A549 (cell line): ENCODE measurements around the gene NBPF15. TPM values are rescaled to one million over a fixed set of nuclear protein-coding genes. Genes with fewer than 3 reads are reported as not detected.
"Not testable (repeated sequence)": the region's sequence is repeated elsewhere in the genome, so short reads cannot be mapped to it uniquely, and the experiment has no call there.

ENCODE experiments used
- ATAC-seq, 2 experiments: fragments of 200-7000 bp in 1 of 2; fragments of >200 bp in 1 of 2; cut with Nextera tagmentation in 1 of 2; cut with Tn5 transposase in 1 of 2; 3 replicates each; pipeline versions ENCODE4 v1.8.0 to v1.9.1; 2018 to 2020; ENCODE audit warnings: mild to moderate bottlenecking in 1 of 2, moderate library complexity in 1 of 2
- CTCF ChIA-PET: fragments of 300-600 bp; sonication (Branson Sonifier 250); formaldehyde crosslinking; extraction: SDS; loops from one replicate; lab custom pipeline; 2021; ENCODE audit warnings: antibody characterized with exemption, inconsistent platforms; lab: Yijun Ruan, JAX
- POLR2A ChIA-PET: fragments of 350-600 bp; formaldehyde crosslinking; extraction: SDS; loops from one replicate; lab custom pipeline; 2021; ENCODE audit warnings: antibody characterized with exemption, inconsistent platforms; lab: Yijun Ruan, JAX
- DNase-seq, 2 experiments: peaks; one replicate each; pipeline versions ENCODE4 v3.0.0 to v3.0.0-alpha.2; 2011 to 2016; ENCODE audit warnings: low read depth in 1 of 2, low spot score in 1 of 2
- FAIRE-seq: peaks from 2 replicates; lab custom pipeline; 2011; peaks lifted over from hg19 to GRCh38; lab: Jason Lieb, UNC
- H3K27ac ChIP-seq, 2 experiments: fragments of >200 bp; sonication (Bioruptor Twin); formaldehyde crosslinking; 3 replicates each; pipeline ENCODE4 v1.5.1; 2016 to 2017
- H3K4me1 ChIP-seq: fragments of >200 bp; sonication (Bioruptor Twin); formaldehyde crosslinking; 3 replicates; pipeline ENCODE4 v1.6.1; 2016
- H3K4me2 ChIP-seq: fragments of >200 bp; sonication (Bioruptor Twin); formaldehyde crosslinking; 3 replicates; pipeline ENCODE4 v1.6.1; 2016
- H3K4me3 ChIP-seq: fragments of >200 bp; sonication (Bioruptor Twin); formaldehyde crosslinking; 3 replicates; pipeline ENCODE4 v1.5.1; 2016
- H3K9me3 ChIP-seq: fragments of >200 bp; sonication (Bioruptor Twin); formaldehyde crosslinking; 3 replicates; pipeline ENCODE4 v1.6.1; 2016
- POLR2A ChIP-seq: IDR thresholded peaks from 2 replicates; pipeline ENCODE4 v1.6.1; 2012; ENCODE audit warnings: mild to moderate bottlenecking, low read length
- WGBS: methylation state at CpG from one replicate; pipeline ENCODE4 v1.1.6; 2017; ENCODE audit errors: missing lambda C conversion rate; 5-methylcytosine and 5-hydroxymethylcytosine counted together
- polyA minus RNA-seq: library from RNA; depleted of rRNA, polyadenylated mRNA; stranded (reverse); fragments of >200 nt; gene quantifications from 2 replicates; pipeline ENCODE4 v1.2.3, GENCODE V29; 2011; rRNA and poly(A)+ RNA removed
- polyA plus RNA-seq, 4 experiments: library from polyadenylated mRNA; depleted of rRNA in 3 of 4; stranded (reverse); fragments of >200 nt; fragmentation: RNase III in 1 of 4; extraction: RNeasy Plus Mini Kit Qiagen cat#74134 plus additional on column Dnase treatment in 1 of 4; gene quantifications; 2 replicates in 3 of 4; 3 replicates in 1 of 4; pipeline ENCODE4 v1.2.3, GENCODE V29; 2011 to 2017

Gene NBPF15, protein sequence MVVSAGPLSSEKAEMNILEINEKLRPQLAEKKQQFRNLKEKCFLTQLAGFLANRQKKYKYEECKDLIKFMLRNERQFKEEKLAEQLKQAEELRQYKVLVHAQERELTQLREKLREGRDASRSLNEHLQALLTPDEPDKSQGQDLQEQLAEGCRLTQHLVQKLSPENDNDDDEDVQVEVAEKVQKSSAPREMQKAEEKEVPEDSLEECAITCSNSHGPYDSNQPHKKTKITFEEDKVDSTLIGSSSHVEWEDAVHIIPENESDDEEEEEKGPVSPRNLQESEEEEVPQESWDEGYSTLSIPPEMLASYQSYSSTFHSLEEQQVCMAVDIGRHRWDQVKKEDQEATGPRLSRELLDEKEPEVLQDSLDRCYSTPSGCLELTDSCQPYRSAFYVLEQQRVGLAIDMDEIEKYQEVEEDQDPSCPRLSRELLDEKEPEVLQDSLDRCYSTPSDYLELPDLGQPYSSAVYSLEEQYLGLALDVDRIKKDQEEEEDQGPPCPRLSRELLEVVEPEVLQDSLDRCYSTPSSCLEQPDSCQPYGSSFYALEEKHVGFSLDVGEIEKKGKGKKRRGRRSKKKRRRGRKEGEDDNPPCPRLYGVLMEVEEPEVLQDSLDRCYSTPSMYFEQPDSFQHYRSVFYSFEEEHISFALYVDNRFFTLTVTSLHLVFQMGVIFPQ
- polyA plus RNA-seq (2011; rRNA removed) (47.3 and 50.7 TPM in 2 replicates), polyA plus RNA-seq (2017; fragmentation: RNase III; extraction: RNeasy Plus Mini Kit Qiagen cat#74134 plus additional on column Dnase treatment) (21.0 to 22.8 TPM (median 22.5 TPM) in 3 replicates), polyA minus RNA-seq (37.9 and 46.9 TPM in 2 replicates)
- 19.4 and 19.8 TPM in 2 replicates for polyA plus RNA-seq (2012; cell fraction: cytosol; rRNA removed)
- polyA plus RNA-seq (2012; cell fraction: nucleus; rRNA removed) = 49.2 and 55.1 TPM in 2 replicates

DNA sequence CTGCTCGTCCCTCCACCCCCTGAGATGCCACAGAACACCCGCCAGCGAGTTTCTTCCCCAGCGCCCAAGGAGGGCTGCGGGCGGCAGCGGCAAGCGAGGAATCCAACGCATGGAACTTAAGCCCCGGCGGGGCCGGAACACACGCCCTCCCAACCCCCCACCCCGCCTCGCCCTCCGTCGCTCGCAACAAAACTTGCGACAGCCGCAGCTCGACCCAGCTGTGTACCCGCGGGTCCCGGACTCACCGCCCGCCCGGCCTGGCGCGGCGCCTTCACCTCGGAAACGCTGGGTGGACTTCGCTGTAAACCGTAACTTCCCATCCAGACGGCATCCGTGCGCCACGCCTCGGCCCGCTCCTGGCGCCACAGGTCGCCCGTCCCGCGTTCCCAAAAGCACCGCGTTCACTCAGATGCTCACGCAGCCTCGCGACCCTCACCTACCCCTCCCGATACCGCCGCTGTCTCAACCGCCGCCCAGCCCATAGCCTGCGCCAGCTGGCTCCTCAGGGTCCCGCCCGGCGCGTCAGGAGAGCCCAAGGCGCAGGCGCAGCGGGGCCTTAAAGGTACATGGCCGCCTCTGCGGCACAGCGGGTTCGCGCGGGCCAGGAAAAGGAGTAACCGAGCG, at the start of gene NBPF15:
Gene NBPF15, minus strand, starts transcription at position 534 of the 624 bp plus-strand sequence. CDS start 21,666 bp downstream, outside the sequence.
- H3K4me3 ChIP-seq = peak within 1 kb of the TSS; percentile 60
- H3K4me1 ChIP-seq, POLR2A ChIA-PET, H3K9me3 ChIP-seq, FAIRE-seq, CTCF ChIA-PET: not testable (repeated sequence)
- peak within 1 kb of the TSS; percentile 49 for H3K4me2 ChIP-seq
- WGBS = 2% methylated on average over 16 of the region's 71 CpGs
- H3K27ac ChIP-seq = peak within 1 kb of the TSS; percentile 78 to 90
- DNase-seq (peak in 1 of 2 experiments; percentile 61), ATAC-seq (peak; percentile 99)
- TF ChIP-seq POLR2A = 0 out of 2 replicates have a peak, but pooled peaks have one; percentile 14

- ATAC-seq, H3K9me3 ChIP-seq, H3K4me2 ChIP-seq, FAIRE-seq, H3K4me1 ChIP-seq, H3K4me3 ChIP-seq, POLR2A ChIA-PET, CTCF ChIA-PET, H3K27ac ChIP-seq, DNase-seq: not testable (repeated sequence)
- WGBS = 46% methylated on average over 1 of the region's 1 CpG
Measured at GRCh38 chr1:144496429-144496828, 35.0 kb upstream of the NBPF15 start.

GRCh38 chr1:144494130-144494529, 32.7 kb upstream of the NBPF15 start:
- H3K4me1 ChIP-seq, FAIRE-seq, DNase-seq, H3K9me3 ChIP-seq, ATAC-seq, H3K27ac ChIP-seq, H3K4me3 ChIP-seq, H3K4me2 ChIP-seq, CTCF ChIA-PET, POLR2A ChIA-PET: not testable (repeated sequence)
- WGBS = 37% methylated on average over 4 of the region's 4 CpGs

- DNase-seq, H3K9me3 ChIP-seq, H3K4me1 ChIP-seq, H3K4me2 ChIP-seq, H3K4me3 ChIP-seq, FAIRE-seq, H3K27ac ChIP-seq, CTCF ChIA-PET, POLR2A ChIA-PET, ATAC-seq: not testable (repeated sequence)
- 86% methylated on average over 13 of the region's 18 CpGs for WGBS
Measured at GRCh38 chr1:144490394-144490793, 28.9 kb upstream of the NBPF15 start.

GRCh38 chr1:144487002-144487401, 25.5 kb upstream of the NBPF15 start:
- CTCF ChIA-PET, H3K27ac ChIP-seq: not testable (repeated sequence)

GRCh38 chr1:144485048-144485993, 23.9 kb upstream of the NBPF15 start:
- H3K4me1 ChIP-seq, H3K4me3 ChIP-seq, DNase-seq, CTCF ChIA-PET, FAIRE-seq, H3K27ac ChIP-seq, POLR2A ChIA-PET, H3K4me2 ChIP-seq, H3K9me3 ChIP-seq: not testable (repeated sequence)
- 21% methylated on average over 4 of the region's 15 CpGs for WGBS
- ATAC-seq = peak; percentile 76 to 88; a peak in 4 of 6 replicates

More at GRCh38 chr1:144487002-144487401, 25.5 kb upstream of the NBPF15 start:
- H3K9me3 ChIP-seq, ATAC-seq, H3K4me2 ChIP-seq, POLR2A ChIA-PET, H3K4me1 ChIP-seq, DNase-seq, FAIRE-seq, H3K4me3 ChIP-seq: not testable (repeated sequence)
- 38% methylated on average over 1 of the region's 2 CpGs for WGBS

- H3K4me3 ChIP-seq, CTCF ChIA-PET, H3K27ac ChIP-seq, H3K4me1 ChIP-seq, ATAC-seq, H3K9me3 ChIP-seq, H3K4me2 ChIP-seq, FAIRE-seq, DNase-seq, POLR2A ChIA-PET: not testable (repeated sequence)
- no CpG with 5 or more reads among the region's 2 CpGs for WGBS
Measured at GRCh38 chr1:144473897-144474296, 12.4 kb upstream of the NBPF15 start.

GRCh38 chr1:144471434-144471833, 10.0 kb upstream of the NBPF15 start:
- DNase-seq, H3K4me1 ChIP-seq, ATAC-seq, H3K27ac ChIP-seq, H3K9me3 ChIP-seq, CTCF ChIA-PET, H3K4me3 ChIP-seq, H3K4me2 ChIP-seq, FAIRE-seq, POLR2A ChIA-PET: not testable (repeated sequence)
- WGBS = 31% methylated on average over 2 of the region's 4 CpGs

DNA sequence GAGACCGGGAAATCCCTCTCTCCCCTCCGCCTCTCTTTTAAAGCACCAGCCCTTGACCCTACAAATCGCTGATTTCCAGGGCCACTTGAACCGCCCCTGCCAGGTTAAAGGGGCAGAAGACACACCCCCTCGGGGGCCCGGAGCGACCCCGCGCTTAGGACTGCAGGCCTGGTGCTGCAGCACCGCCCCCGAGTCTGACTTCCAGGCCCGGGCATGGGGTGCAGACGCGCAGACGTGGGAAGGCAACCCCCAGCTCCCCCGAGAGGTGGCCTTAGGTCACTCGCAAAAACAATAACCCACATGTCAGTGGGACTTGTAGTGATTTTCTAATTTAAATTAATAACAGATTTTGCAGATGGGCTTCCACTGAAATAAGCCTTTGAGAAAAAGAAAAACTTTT, 309 bp upstream of the NBPF15 start:
- H3K9me3 ChIP-seq, CTCF ChIA-PET, FAIRE-seq, POLR2A ChIA-PET, H3K4me1 ChIP-seq, DNase-seq, H3K27ac ChIP-seq: not testable (repeated sequence)
- no CpG with 5 or more reads among the region's 17 CpGs for WGBS
- Histone ChIP-seq H3K4me3 (peak overlapping the region; percentile 60; the same call in 1 of the 3 replicates), H3K4me2 (peak overlapping the region; percentile 49)
- ATAC-seq = peak in 1 of 2 experiments; percentile 55; a peak in 3 of 6 replicates
